Effector memory CD4-positive, alpha-beta T cell (primary cell): ENCODE measurements around the gene WDR7.

Experiments
- DNase-seq, 3 donors: peaks; one replicate each; pipeline ENCODE4 v3.0.0-alpha.2; 2020
- H3K27ac ChIP-seq: 2 replicates; pipeline ENCODE4 v1.7.0; 2013; ENCODE audit warnings: mild to moderate bottlenecking, low read length, moderate library complexity; ENCODE audit not compliant: insufficient read depth, poor library complexity, severe bottlenecking
- H3K27me3 ChIP-seq: replicated peaks from 2 replicates; pipeline ENCODE4 v1.7.0; 2013; ENCODE audit warnings: mild to moderate bottlenecking, low read length; ENCODE audit not compliant: insufficient read depth, control insufficient read depth, poor library complexity, severe bottlenecking
- H3K36me3 ChIP-seq: 2 replicates; pipeline ENCODE4 v1.7.0; 2013; ENCODE audit warnings: mild to moderate bottlenecking, low read length, moderate library complexity; ENCODE audit not compliant: control insufficient read depth, insufficient read depth
- H3K4me1 ChIP-seq: 2 replicates; pipeline ENCODE4 v1.7.0; 2013; ENCODE audit warnings: low read length, mild to moderate bottlenecking; ENCODE audit not compliant: control insufficient read depth, insufficient read depth, poor library complexity, severe bottlenecking
- H3K4me3 ChIP-seq: 2 replicates; pipeline ENCODE4 v1.7.0; 2013; ENCODE audit warnings: low read length, low read depth, mild to moderate bottlenecking; ENCODE audit not compliant: insufficient read depth, poor library complexity, severe bottlenecking
- H3K9me3 ChIP-seq: 2 replicates; pipeline ENCODE4 v1.7.0; 2013; ENCODE audit warnings: mild to moderate bottlenecking, low read length, moderate library complexity; ENCODE audit not compliant: control insufficient read depth

The WDR7 gene

DNA sequence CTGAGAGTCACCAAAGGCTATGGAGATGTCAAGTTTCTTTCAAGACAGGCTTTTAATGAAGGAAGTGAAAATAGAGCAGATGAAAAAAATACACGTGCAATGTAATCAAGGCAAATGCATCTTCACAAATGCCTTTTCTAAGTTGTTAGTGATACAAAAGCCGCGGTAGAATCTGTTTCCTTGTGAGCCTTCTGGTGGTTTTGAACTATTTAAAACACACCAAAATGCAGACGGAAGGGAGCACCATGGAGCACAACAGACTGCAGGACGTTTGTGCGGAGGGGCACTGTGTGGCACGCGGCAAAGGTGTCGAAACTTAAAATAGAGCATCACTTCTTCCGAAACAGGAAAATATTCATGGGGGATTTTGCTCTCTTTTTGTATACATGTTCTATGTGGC, 430.7 kb downstream of the WDR7 start:
- H3K27ac ChIP-seq, result no peak overlapping the region
- DNase-seq, result no peak
- no peak overlapping the region for H3K4me3 ChIP-seq
- no peaks in the 10 kb centered on the region for H3K9me3 ChIP-seq
- H3K36me3 ChIP-seq, result no peaks in the 10 kb centered on the region
- peaks cover 4% of the 10 kb centered on the region for H3K4me1 ChIP-seq
- no peaks in the 10 kb centered on the region for H3K27me3 ChIP-seq

DNA sequence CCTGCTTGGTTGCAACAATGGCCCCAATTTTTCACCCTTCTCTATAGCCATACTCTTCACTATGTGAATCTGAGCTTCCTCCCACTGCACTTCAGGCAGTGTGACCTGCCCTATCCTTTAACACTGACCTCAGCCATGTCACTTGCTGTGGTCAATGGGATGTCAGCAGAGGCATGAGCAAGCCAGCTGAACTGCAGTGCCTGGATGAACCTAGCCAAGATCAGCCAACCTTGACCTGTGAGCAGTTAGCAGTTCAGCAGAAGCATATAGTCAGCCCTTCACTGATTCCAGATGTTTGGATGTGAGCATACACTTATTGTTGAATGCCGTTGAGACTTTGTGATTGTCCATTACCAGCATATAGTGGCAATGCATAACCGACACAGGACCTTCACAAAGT, 432.3 kb downstream of the WDR7 start:
- no peaks in the 10 kb centered on the region for H3K4me1 ChIP-seq
- no peak overlapping the region for H3K4me3 ChIP-seq
- no peaks in the 10 kb centered on the region for H3K27me3 ChIP-seq
- H3K9me3 ChIP-seq, result no peaks in the 10 kb centered on the region
- no peak for DNase-seq
- H3K27ac ChIP-seq, result no peak overlapping the region
- H3K36me3 ChIP-seq, result no peaks in the 10 kb centered on the region

DNA sequence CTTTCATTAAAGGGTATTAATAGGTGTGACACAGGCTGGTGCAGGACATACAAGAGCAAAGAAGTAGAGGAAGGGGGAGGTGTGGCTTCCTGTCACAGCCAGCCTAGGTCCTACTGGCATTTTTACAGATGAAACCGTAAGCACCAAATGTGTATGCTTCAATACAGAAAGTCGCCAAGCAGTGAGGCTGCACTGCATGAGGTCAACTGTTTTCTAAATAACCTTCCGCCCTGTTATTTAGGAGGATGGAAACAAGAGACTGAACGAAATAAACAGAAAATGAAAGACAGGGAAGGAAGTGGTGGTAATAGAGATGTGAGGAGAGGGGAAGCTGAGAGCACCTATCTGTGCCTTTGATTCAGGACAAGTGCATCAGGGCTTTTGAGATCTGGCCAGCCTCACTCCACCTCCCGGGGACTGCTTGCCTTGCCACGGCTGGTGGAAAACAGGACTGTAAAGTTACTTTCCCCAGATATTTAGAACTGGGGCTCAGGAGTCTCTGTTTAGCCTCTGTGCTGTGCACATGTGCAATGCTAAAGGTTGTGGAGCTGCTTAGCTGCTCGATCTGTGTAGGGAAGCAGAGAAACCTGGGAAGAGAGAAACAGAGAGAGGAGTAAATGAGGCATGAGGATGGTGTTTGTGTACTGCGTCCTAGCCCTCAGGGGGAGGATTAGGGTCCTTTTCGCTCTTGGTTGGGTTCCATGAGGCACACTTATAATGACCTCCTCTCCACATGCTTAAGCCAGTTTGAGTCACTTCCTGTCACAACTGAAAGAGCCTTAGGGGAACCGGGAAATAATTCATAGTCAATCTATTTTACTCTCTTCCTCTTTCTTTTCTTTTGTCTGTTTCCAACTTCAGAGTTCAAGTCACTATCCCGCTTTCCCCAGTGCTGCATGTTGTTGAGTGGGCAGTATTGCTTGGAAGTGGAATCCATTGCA, 433.4 kb downstream of the WDR7 start:
- Histone ChIP-seq H3K4me3 (no peak overlapping the region), H3K36me3 (no peaks in the 10 kb centered on the region), H3K9me3 (no peaks in the 10 kb centered on the region), H3K4me1 (no peaks in the 10 kb centered on the region), H3K27me3 (no peaks in the 10 kb centered on the region), H3K27ac (no peak overlapping the region)
- no peak for DNase-seq

DNA sequence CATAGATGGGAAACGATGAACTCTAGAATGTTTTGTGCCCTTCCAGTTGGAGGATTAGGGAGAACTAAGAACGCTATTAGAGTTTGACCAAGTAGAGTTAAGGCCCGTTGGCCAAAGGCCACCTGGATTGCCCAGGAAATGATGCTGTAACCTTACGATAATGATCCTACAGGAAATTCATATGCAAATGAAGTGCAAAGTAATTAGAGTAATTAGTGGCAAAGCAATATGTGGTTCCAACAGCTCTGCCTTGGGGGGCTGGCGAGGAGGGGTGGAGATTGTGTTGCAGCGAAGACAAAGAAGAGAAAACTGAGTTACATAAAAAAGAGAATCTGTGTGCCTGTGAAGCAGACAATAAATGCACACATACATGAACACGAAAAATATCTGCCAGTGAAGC, 434.2 kb downstream of the WDR7 start:
- Histone ChIP-seq H3K36me3 (no peaks in the 10 kb centered on the region), H3K27me3 (no peaks in the 10 kb centered on the region), H3K4me1 (no peaks in the 10 kb centered on the region), H3K4me3 (no peak overlapping the region), H3K9me3 (no peaks in the 10 kb centered on the region), H3K27ac (no peak overlapping the region)
- DNase-seq, result no peak

DNA sequence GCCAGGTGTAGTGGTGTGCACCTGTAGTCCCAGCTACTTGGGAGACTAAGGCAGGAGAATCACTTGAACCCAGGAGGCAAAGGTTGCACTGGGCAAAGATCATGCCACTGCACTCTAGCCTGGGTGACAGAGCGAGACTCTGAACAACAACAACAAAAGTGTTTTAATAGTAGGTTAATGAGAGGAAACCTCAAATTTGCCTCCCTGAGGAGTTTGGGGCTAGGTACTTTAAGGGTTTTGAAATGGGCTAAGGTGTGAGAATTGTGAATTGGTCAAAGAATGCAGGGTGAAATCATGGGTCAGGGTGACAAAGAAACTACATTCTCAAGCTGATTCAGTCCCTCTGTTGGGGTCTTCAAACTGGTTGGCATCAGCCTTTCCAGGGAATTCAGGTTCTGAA, 435.0 kb downstream of the WDR7 start:
- H3K4me1 ChIP-seq, result no peaks in the 10 kb centered on the region
- no peak overlapping the region for H3K27ac ChIP-seq
- no peaks in the 10 kb centered on the region for H3K9me3 ChIP-seq
- H3K36me3 ChIP-seq, result no peaks in the 10 kb centered on the region
- no peaks in the 10 kb centered on the region for H3K27me3 ChIP-seq
- no peak for DNase-seq
- no peak overlapping the region for H3K4me3 ChIP-seq
